ENCODE data around the gene PSRC1.
A peak's percentile ranks its signal among the peaks of the same experiment; 100 is the strongest.

Gene PSRC1

DNA sequence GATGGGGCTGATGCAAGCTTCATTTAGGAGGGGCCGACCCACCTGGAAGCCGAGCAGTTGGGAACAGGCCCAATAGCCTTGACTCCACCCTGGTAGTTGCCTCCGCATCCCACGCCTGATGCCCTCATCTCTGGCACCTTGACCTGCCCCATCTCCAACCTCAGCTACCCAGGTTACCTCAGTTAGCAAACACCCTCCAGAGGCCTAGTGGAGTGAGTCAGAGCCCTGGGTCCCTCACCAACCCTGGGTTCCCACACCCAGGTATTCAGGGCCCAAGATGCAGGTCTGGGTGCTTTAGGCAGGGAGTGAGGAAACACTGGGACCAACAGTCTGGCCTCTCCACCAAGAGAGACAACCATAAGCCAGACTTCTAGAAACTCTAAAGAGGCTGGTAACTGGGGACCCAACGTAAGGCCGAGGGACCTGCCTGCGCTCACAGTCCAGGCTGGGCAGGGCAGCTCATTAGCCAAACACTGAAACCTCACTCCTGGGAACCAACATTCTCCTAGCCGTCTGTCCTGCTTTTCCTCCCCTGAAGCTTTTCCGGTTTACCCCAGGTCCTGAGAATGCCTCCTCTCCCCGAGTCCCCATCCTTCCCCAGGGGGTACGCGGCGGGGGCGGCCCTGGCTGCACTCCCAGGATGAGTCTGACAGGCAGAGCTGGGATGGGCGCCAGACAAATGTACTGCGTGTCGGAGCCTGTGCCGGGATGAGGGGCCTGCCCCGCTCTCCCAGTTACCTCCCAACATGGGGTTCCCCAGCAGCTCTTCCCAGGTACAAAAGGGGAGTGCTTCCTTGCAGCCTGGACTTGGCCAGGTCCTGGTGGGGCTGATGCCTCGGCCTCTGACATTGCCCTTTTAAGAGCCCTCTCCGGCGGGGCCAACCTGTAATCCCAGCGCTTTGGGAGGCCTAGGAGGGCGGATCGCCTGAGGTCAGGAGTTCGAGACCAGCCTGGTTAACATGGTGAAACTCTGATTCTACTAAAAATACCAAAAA is 42.5 kb downstream of the PSRC1 start:
- no peaks in the 10 kb centered on the region for H3K9me2 ChIP-seq (replicated peaks; ENCODE audit: low read depth, low read length)
- no peaks in the 10 kb centered on the region for H3K27me3 ChIP-seq (ENCODE audit: insufficient read depth, low read length, poor library complexity, severe bottlenecking)
- peaks cover 37% of the 10 kb centered on the region; the same call in 1 of the 2 replicates for H3K36me3 ChIP-seq (ENCODE audit: insufficient read depth, low read length)
- H2AFZ ChIP-seq (ENCODE audit: low read length) = no peak overlapping the region
- no peak overlapping the region for H3K9ac ChIP-seq (ENCODE audit: low read depth, low read length, poor library complexity, severe bottlenecking)
- no peaks in the 10 kb centered on the region for H4K20me1 ChIP-seq (ENCODE audit: insufficient read depth, low read length, poor library complexity, severe bottlenecking)
- H3K79me2 ChIP-seq (ENCODE audit: insufficient read depth, low read length) = no peaks in the 10 kb centered on the region
- no peak overlapping the region for H3K4me3 ChIP-seq (ENCODE audit: low read length, poor library complexity, severe bottlenecking)
- H3K4me1 ChIP-seq (ENCODE audit: insufficient read depth, low read length, poor library complexity, severe bottlenecking) = no peaks in the 10 kb centered on the region
- H3F3A ChIP-seq (ENCODE audit: low read depth) = no peaks in the 10 kb centered on the region
- H3K4me2 ChIP-seq (ENCODE audit: low read depth, low read length, poor library complexity, severe bottlenecking) = no peak overlapping the region
- TF ChIP-seq, protein P1, sequence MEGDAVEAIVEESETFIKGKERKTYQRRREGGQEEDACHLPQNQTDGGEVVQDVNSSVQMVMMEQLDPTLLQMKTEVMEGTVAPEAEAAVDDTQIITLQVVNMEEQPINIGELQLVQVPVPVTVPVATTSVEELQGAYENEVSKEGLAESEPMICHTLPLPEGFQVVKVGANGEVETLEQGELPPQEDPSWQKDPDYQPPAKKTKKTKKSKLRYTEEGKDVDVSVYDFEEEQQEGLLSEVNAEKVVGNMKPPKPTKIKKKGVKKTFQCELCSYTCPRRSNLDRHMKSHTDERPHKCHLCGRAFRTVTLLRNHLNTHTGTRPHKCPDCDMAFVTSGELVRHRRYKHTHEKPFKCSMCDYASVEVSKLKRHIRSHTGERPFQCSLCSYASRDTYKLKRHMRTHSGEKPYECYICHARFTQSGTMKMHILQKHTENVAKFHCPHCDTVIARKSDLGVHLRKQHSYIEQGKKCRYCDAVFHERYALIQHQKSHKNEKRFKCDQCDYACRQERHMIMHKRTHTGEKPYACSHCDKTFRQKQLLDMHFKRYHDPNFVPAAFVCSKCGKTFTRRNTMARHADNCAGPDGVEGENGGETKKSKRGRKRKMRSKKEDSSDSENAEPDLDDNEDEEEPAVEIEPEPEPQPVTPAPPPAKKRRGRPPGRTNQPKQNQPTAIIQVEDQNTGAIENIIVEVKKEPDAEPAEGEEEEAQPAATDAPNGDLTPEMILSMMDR (conservative IDR thresholded peaks at IDR 0.05; ENCODE audit: low read length) = no peak
- no peak for TF ChIP-seq EZH2phosphoT487 (IDR thresholded peaks at IDR 0.05; ENCODE audit: borderline replicate concordance)
- H3K9me3 ChIP-seq (ENCODE audit: insufficient read depth, low read depth, low read length) = no peaks in the 10 kb centered on the region

GRCh38 chr1:109239409-109240068 is 43.4 kb downstream of the PSRC1 start:
- Histone ChIP-seq H3K27me3 (ENCODE audit: insufficient read depth, low read length, poor library complexity, severe bottlenecking) (no peaks in the 10 kb centered on the region), H3K79me2 (ENCODE audit: insufficient read depth, low read length) (no peaks in the 10 kb centered on the region), H3K9me3 (ENCODE audit: insufficient read depth, low read depth, low read length) (no peaks in the 10 kb centered on the region), H2AFZ (ENCODE audit: low read length) (no peak overlapping the region), H3K4me3 (ENCODE audit: low read length, poor library complexity, severe bottlenecking) (no peak overlapping the region), H3K9ac (ENCODE audit: low read depth, low read length, poor library complexity, severe bottlenecking) (no peak overlapping the region), H3F3A (ENCODE audit: low read depth) (no peaks in the 10 kb centered on the region), H3K9me2 (replicated peaks; ENCODE audit: low read depth, low read length) (no peaks in the 10 kb centered on the region), H3K4me2 (ENCODE audit: low read depth, low read length, poor library complexity, severe bottlenecking) (no peak overlapping the region), H3K4me1 (ENCODE audit: insufficient read depth, low read length, poor library complexity, severe bottlenecking) (no peaks in the 10 kb centered on the region), H3K36me3 (ENCODE audit: insufficient read depth, low read length) (peaks cover 45% of the 10 kb centered on the region; the same call in 1 of the 2 replicates), H4K20me1 (ENCODE audit: insufficient read depth, low read length, poor library complexity, severe bottlenecking) (no peaks in the 10 kb centered on the region)
- TF ChIP-seq, protein P1 (conservative IDR thresholded peaks at IDR 0.05; ENCODE audit: low read length) = peak; percentile 63
- TF ChIP-seq EZH2phosphoT487 (IDR thresholded peaks at IDR 0.05; ENCODE audit: borderline replicate concordance) = no peak

DNA sequence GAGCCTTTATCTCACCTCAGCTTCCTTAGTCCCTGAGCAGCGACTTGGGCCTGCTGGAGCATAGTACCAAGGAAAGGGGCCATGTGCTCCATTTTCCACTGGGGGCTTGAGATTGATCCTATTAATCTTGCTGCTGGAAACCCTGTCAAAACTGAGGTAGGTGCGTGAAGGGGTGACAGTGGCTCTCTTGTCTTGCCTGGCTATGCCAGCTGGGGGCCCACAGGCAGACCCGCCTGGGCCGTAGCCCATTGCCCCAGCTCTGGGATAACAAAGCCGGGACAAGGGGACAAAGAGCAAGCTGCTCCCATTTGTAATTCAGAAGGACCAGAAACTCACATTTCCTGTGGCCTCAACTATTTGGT is 43.9 kb downstream of the PSRC1 start:
- Histone ChIP-seq H3K4me2 (ENCODE audit: low read depth, low read length, poor library complexity, severe bottlenecking) (no peak overlapping the region), H3K9me3 (ENCODE audit: insufficient read depth, low read depth, low read length) (no peaks in the 10 kb centered on the region), H3K4me1 (ENCODE audit: insufficient read depth, low read length, poor library complexity, severe bottlenecking) (no peaks in the 10 kb centered on the region), H3K9me2 (replicated peaks; ENCODE audit: low read depth, low read length) (no peaks in the 10 kb centered on the region), H4K20me1 (ENCODE audit: insufficient read depth, low read length, poor library complexity, severe bottlenecking) (no peaks in the 10 kb centered on the region), H2AFZ (ENCODE audit: low read length) (no peak overlapping the region), H3K27me3 (ENCODE audit: insufficient read depth, low read length, poor library complexity, severe bottlenecking) (no peaks in the 10 kb centered on the region), H3K79me2 (ENCODE audit: insufficient read depth, low read length) (no peaks in the 10 kb centered on the region), H3K9ac (ENCODE audit: low read depth, low read length, poor library complexity, severe bottlenecking) (no peak overlapping the region), H3K36me3 (ENCODE audit: insufficient read depth, low read length) (peaks cover 49% of the 10 kb centered on the region; the same call in 1 of the 2 replicates), H3F3A (ENCODE audit: low read depth) (no peaks in the 10 kb centered on the region), H3K4me3 (ENCODE audit: low read length, poor library complexity, severe bottlenecking) (no peak overlapping the region)
- TF ChIP-seq, protein P1 (conservative IDR thresholded peaks at IDR 0.05; ENCODE audit: low read length) = no peak
- no peak for TF ChIP-seq EZH2phosphoT487 (IDR thresholded peaks at IDR 0.05; ENCODE audit: borderline replicate concordance)
